Naive thymus-derived CD4-positive, alpha-beta T cell (primary cell): ENCODE results near the gene CDC42BPB. TPM values are rescaled to one million over a fixed set of nuclear protein-coding genes. Genes with fewer than 3 reads are reported as not detected.
"Not testable (repeated sequence)": the region's sequence is repeated elsewhere in the genome, so short reads cannot be mapped to it uniquely, and the experiment has no call there.

Experiments
- ATAC-seq: fragments of 150-1000 bp; cut with Tn5 transposase; 2 replicates; pipeline ENCODE4 v1.10.0; 2021; ENCODE audit warnings: mild to moderate bottlenecking, moderate library complexity
- CTCF ChIA-PET: fragments of 350-600 bp; sonication (Branson Sonifier 250); formaldehyde crosslinking; loops from one replicate; lab custom pipeline; 2021; ENCODE audit warnings: antibody characterized with exemption; lab: Charles Lee
- POLR2A ChIA-PET: fragments of 350-600 bp; sonication (Branson Sonifier 250); formaldehyde crosslinking; loops from one replicate; lab custom pipeline; 2021; ENCODE audit warnings: antibody characterized with exemption, inconsistent platforms; lab: Charles Lee
- DNase-seq, 9 donors: peaks; one replicate each; pipeline versions ENCODE4 v3.0.0 to v3.0.0-alpha.2; 2020 to 2022; ENCODE audit warnings: mixed read lengths in 1 of 9
- H3K27ac ChIP-seq: one replicate; pipeline ENCODE4 v1.7.0; 2013; ENCODE audit warnings: mild to moderate bottlenecking, low read depth, low read length, moderate library complexity
- H3K27me3 ChIP-seq, 2 donors: one replicate each; pipeline ENCODE4 v1.7.0; 2013; ENCODE audit warnings: low read length in 2 of 2, mild to moderate bottlenecking in 2 of 2, moderate library complexity in 2 of 2; ENCODE audit not compliant: control insufficient read depth in 2 of 2, insufficient read depth in 2 of 2
- H3K36me3 ChIP-seq, 3 experiments: 1 replicate in 2 of 3; 2 replicates in 1 of 3; pipeline ENCODE4 v1.7.0; 2013; ENCODE audit warnings: low read length in 3 of 3, mild to moderate bottlenecking in 3 of 3, moderate library complexity in 1 of 3; ENCODE audit not compliant: insufficient read depth in 3 of 3, control insufficient read depth in 2 of 3
- H3K4me1 ChIP-seq, 2 donors: one replicate each; pipeline ENCODE4 v1.7.0; 2013; ENCODE audit warnings: low read length in 2 of 2, mild to moderate bottlenecking in 2 of 2, moderate library complexity in 1 of 2; ENCODE audit not compliant: control insufficient read depth in 2 of 2, insufficient read depth in 2 of 2
- H3K4me3 ChIP-seq: 2 replicates; pipeline ENCODE4 v1.7.0; 2013; ENCODE audit warnings: mild to moderate bottlenecking, low read length
- H3K9me3 ChIP-seq, 3 experiments: 1 replicate in 2 of 3; 2 replicates in 1 of 3; pipeline ENCODE4 v1.7.0; 2013; ENCODE audit warnings: low read length in 3 of 3; ENCODE audit not compliant: control insufficient read depth in 2 of 3
- H3K27ac Mint-ChIP-seq, 9 donors: one replicate each; pipeline ENCODE4 v1.8.0; 2020 to 2022; ENCODE audit warnings: mixed read lengths in 9 of 9, mild to moderate bottlenecking in 8 of 9, moderate library complexity in 5 of 9, inconsistent platforms in 2 of 9
- H3K27me3 Mint-ChIP-seq, 5 donors: one replicate each; pipeline ENCODE4 v1.8.0; 2021 to 2022; ENCODE audit warnings: mixed read lengths in 5 of 5, mild to moderate bottlenecking in 1 of 5
- H3K36me3 Mint-ChIP-seq, 5 donors: one replicate each; pipeline ENCODE4 v1.8.0; 2020 to 2022; ENCODE audit warnings: mixed read lengths in 5 of 5, mild to moderate bottlenecking in 3 of 5, inconsistent platforms in 1 of 5
- H3K4me1 Mint-ChIP-seq, 7 donors: one replicate each; pipeline ENCODE4 v1.8.0; 2020 to 2022; ENCODE audit warnings: mixed read lengths in 7 of 7, mild to moderate bottlenecking in 3 of 7, inconsistent platforms in 1 of 7
- H3K4me3 Mint-ChIP-seq, 10 donors: one replicate each; pipeline ENCODE4 v1.8.0; 2020 to 2022; ENCODE audit warnings: mild to moderate bottlenecking in 10 of 10, mixed read lengths in 10 of 10, moderate library complexity in 6 of 10, inconsistent platforms in 2 of 10
- H3K9me3 Mint-ChIP-seq, 11 donors: one replicate each; pipeline ENCODE4 v1.8.0; 2020 to 2022; ENCODE audit warnings: mixed read lengths in 11 of 11, mild to moderate bottlenecking in 4 of 11, inconsistent platforms in 1 of 11, moderate library complexity in 1 of 11
- intact Hi-C, 2 donors: fragments of 100-400 bp; cut with micrococcal nuclease; formaldehyde crosslinking; loops; one replicate each; pipeline ENCODE4 v1.15.1; 2023
- polyA plus RNA-seq, 2 donors: library from polyadenylated mRNA; unstranded; fragments of 300-500 nt; fragmentation: Illumina TruSeq; gene quantifications; one replicate each; pipeline ENCODE4 v1.2.3, GENCODE V29; 2021
- total RNA-seq, 6 experiments: library from RNA in 5 of 6; stranded (reverse) in 5 of 6; gene quantifications; 1 replicate in 5 of 6; 2 replicates in 1 of 6; pipeline ENCODE4 v1.2.3 and lab custom pipeline; 2021 to 2026

Gene CDC42BPB
- total and polyA plus RNA-seq, 7 experiments from 2014 or later: 0.34 to 16.0 (median 4.8) TPM

GRCh38 chr14:102928412-102929240 is 128.7 kb downstream of the CDC42BPB start:
- H3K9me3 Mint-ChIP-seq: no peaks in the 10 kb centered on the region
- Histone ChIP-seq H3K27me3 (no peaks in the 10 kb centered on the region), H3K4me3 (peak overlapping the region; percentile 56), H3K27ac (no peak overlapping the region), H3K9me3 (no peaks in the 10 kb centered on the region), H3K4me1 (peaks cover 11 to 27% of the 10 kb centered on the region in 2 donors), H3K36me3 (no peaks in the 10 kb centered on the region)
- POLR2A ChIA-PET: interaction anchor here (1.6 kb wide), 1 partner anchor 21 kb away, joined by 6 read pairs; no protein-coding TSS in a partner anchor
- H3K4me3 Mint-ChIP-seq: peak overlapping the region; percentile 73 to 85 (median 78)
- peaks cover 0 to 57% (median 11%) of the 10 kb centered on the region in 5 donors for H3K27me3 Mint-ChIP-seq
- H3K36me3 Mint-ChIP-seq: peaks cover 0 to 1% (median 0%) of the 10 kb centered on the region in 5 donors
- CTCF ChIA-PET: interaction anchor here (0.9 to 1.0 kb wide), 2 partner anchors 15 to 21 kb away, joined by 3 read pairs; no protein-coding TSS in a partner anchor
- peak; percentile 58 to 83 (median 78) for DNase-seq
- H3K27ac Mint-ChIP-seq: peak overlapping the region in 4 of 9 donors; percentile 39 to 79 (median 50)
- ATAC-seq: peak; percentile 87
- intact Hi-C loops: loop anchor here in 1 of 2 donors (1.0 to 5.0 kb wide), 3 partner anchors 21 to 981 kb away; partner anchors contain the start of gene RCOR1
- H3K4me1 Mint-ChIP-seq: peaks cover 4 to 19% (median 6%) of the 10 kb centered on the region in 7 donors

DNA sequence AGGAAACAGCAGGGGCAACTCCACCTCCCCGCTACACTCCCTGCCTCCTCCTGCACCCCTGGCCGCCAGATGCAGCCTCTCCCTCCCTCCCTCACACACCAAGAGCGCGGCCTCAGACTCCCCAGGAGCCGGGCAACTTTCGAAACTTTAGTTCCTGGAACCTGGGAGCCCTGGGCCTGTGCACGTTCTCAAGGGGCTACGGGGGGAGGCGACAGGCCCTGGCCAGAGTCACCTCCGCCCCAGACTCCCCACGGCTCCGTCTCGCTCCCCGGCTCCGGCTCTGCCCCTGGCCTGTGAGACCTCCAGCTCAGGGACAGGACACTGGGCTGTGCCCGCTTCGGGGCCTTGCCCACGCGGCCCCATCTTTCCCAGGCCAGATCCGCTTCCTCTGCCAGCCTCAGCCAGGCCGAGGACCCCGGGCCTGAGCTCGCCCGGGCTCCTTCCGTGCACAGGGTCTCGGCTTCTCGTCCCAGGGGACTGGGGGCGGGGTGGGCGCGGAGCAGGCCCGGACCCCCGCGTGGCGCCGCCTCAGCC is 129.4 kb downstream of the CDC42BPB start:
- H3K4me3 Mint-ChIP-seq: peak overlapping the region; percentile 61 to 85 (median 78)
- Histone ChIP-seq H3K4me3 (peak overlapping the region; percentile 56), H3K9me3 (no peaks in the 10 kb centered on the region), H3K27me3 (no peaks in the 10 kb centered on the region), H3K36me3 (no peaks in the 10 kb centered on the region), H3K27ac (no peak overlapping the region), H3K4me1 (peaks cover 15 to 34% of the 10 kb centered on the region in 2 donors)
- intact Hi-C loops: loop anchor here in 1 of 2 donors (1.0 to 5.0 kb wide), 3 partner anchors 21 to 981 kb away; partner anchors contain the start of gene RCOR1
- DNase-seq (peak in 3 of 9 donors; percentile 14 to 23 (median 19)), ATAC-seq (peak; percentile 33)
- H3K27me3 Mint-ChIP-seq: peaks cover 0 to 61% (median 11%) of the 10 kb centered on the region in 5 donors
- H3K9me3 Mint-ChIP-seq: no peaks in the 10 kb centered on the region
- H3K27ac Mint-ChIP-seq: peak overlapping the region in 3 of 9 donors; percentile 39 to 63 (median 49)
- POLR2A ChIA-PET: interaction anchor here (1.6 kb wide), 1 partner anchor 21 kb away, joined by 6 read pairs; no protein-coding TSS in a partner anchor
- peaks cover 0 to 1% (median 0%) of the 10 kb centered on the region in 5 donors for H3K36me3 Mint-ChIP-seq
- H3K4me1 Mint-ChIP-seq: peaks cover 4 to 23% (median 9%) of the 10 kb centered on the region in 7 donors
- CTCF ChIA-PET: interaction anchor here (0.9 to 1.0 kb wide), 2 partner anchors 16 to 22 kb away, joined by 3 read pairs; no protein-coding TSS in a partner anchor

GRCh38 chr14:102927346-102927877 is 129.9 kb downstream of the CDC42BPB start:
- ChIA-PET CTCF (interaction anchor here (0.6 to 0.9 kb wide), 2 partner anchors 22 to 255 kb away, joined by 3 to 4 read pairs; no protein-coding TSS in a partner anchor), POLR2A (interaction anchor here (1.6 kb wide), 1 partner anchor 22 kb away, joined by 6 read pairs; no protein-coding TSS in a partner anchor)
- no peaks in the 10 kb centered on the region for H3K36me3 ChIP-seq
- H3K27me3 Mint-ChIP-seq: peaks cover 0 to 62% (median 11%) of the 10 kb centered on the region in 5 donors
- H3K4me1 ChIP-seq: peaks cover 15 to 36% of the 10 kb centered on the region in 2 donors
- ATAC-seq (no peak), DNase-seq (no peak)
- H3K4me3 Mint-ChIP-seq: peak overlapping the region; percentile 32 to 85 (median 78)
- no peak overlapping the region for H3K4me3 ChIP-seq
- intact Hi-C loops: loop anchor here in 1 of 2 donors (5.0 kb wide), 2 partner anchors 335 to 980 kb away; partner anchors contain the start of gene RCOR1
- H3K36me3 Mint-ChIP-seq: peaks cover 0 to 1% (median 0%) of the 10 kb centered on the region in 5 donors
- H3K9me3 Mint-ChIP-seq: no peaks in the 10 kb centered on the region
- peak overlapping the region in 1 of 9 donors; percentile 49 for H3K27ac Mint-ChIP-seq
- no peaks in the 10 kb centered on the region for H3K9me3 ChIP-seq
- H3K27me3 ChIP-seq: no peaks in the 10 kb centered on the region
- H3K4me1 Mint-ChIP-seq: peaks cover 4 to 23% (median 10%) of the 10 kb centered on the region in 7 donors
- no peak overlapping the region for H3K27ac ChIP-seq

DNA sequence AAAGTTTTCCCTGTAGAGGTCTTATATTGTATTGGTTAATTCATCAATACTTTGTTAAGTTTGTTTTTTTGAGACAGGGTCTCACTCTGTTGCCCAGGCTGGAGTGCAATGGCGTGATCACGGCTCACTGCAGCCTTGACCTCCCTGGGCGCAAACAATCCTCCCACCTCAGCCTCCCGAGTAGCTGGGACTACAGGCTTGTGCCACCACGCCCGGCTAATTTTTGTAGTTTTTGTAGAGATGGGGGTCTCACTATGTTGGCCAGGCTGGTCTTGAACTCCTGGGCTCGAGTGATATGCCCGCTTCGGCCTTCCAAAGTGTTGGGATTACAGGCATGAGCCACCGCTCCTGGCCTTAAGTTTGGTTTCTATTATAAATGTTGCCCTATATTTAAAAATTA is 130.5 kb downstream of the CDC42BPB start:
- H3K27me3 ChIP-seq, ATAC-seq, H3K36me3 Mint-ChIP-seq, H3K36me3 ChIP-seq, H3K27ac ChIP-seq, H3K9me3 ChIP-seq, H3K4me3 ChIP-seq, H3K27ac Mint-ChIP-seq, DNase-seq, POLR2A ChIA-PET, H3K9me3 Mint-ChIP-seq: not testable (repeated sequence)
- Mint-ChIP-seq H3K4me1 (peaks cover 4 to 23% (median 10%) of the 10 kb centered on the region in 7 donors), H3K27me3 (peaks cover 0 to 58% (median 11%) of the 10 kb centered on the region in 5 donors), H3K4me3 (peak overlapping the region in 2 of 10 donors; percentile 9 to 13)
- CTCF ChIA-PET: interaction anchor here (0.6 kb wide), 1 partner anchor 254 kb away, joined by 4 read pairs; no protein-coding TSS in a partner anchor
- intact Hi-C loops: loop anchor here in 1 of 2 donors (5.0 kb wide), 2 partner anchors 335 to 980 kb away; partner anchors contain the start of gene RCOR1
- peaks cover 15 to 36% of the 10 kb centered on the region in 2 donors for H3K4me1 ChIP-seq

DNA sequence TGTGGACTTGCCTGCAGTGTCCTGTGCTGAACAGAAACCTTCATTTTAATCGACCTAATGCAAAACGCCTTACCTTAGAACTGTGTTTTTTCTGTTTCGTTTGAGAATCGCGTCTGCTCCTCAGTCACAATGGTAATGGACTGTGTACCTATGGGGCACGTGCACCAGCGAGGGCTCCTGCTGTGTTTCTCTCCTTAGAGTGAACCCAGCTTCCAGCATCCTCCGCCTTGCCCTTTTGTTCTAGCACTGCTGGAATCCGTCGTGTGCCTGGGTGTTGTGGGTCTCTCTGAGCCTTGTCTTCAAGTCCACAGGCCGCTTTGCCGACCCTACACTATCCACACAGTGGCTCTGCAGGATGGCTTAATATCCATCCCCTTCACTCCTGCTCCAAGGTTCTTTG is 131.2 kb downstream of the CDC42BPB start:
- H3K36me3 ChIP-seq: no peaks in the 10 kb centered on the region
- CTCF ChIA-PET: no interaction called here
- Mint-ChIP-seq H3K36me3 (peaks cover 0 to 1% (median 0%) of the 10 kb centered on the region in 5 donors), H3K4me3 (peak overlapping the region in 3 of 10 donors; percentile 2 to 25 (median 17)), H3K27me3 (peaks cover 0 to 52% (median 11%) of the 10 kb centered on the region in 5 donors), H3K4me1 (peaks cover 4 to 23% (median 8%) of the 10 kb centered on the region in 7 donors), H3K9me3 (no peaks in the 10 kb centered on the region), H3K27ac (no peak overlapping the region)
- no peaks in the 10 kb centered on the region for H3K9me3 ChIP-seq
- intact Hi-C loops: loop anchor here in 1 of 2 donors (5.0 kb wide), 2 partner anchors 334 to 979 kb away; partner anchors contain the start of gene RCOR1
- H3K4me1 ChIP-seq: peaks cover 15 to 36% of the 10 kb centered on the region in 2 donors
- H3K27me3 ChIP-seq: no peaks in the 10 kb centered on the region
- no peak overlapping the region for H3K27ac ChIP-seq
- no peak overlapping the region for H3K4me3 ChIP-seq
- POLR2A ChIA-PET: interaction anchor here (1.4 kb wide), 1 partner anchor 23 kb away, joined by 4 read pairs; no protein-coding TSS in a partner anchor
- no peak for ATAC-seq
- no peak for DNase-seq
